PFSK-1 (cell line): ENCODE data around the gene PIK3C2B.

Experiments
- FOXP2 ChIP-seq: optimal IDR thresholded peaks from 2 replicates; pipeline ENCODE3; 2011; ENCODE audit warnings: borderline replicate concordance, control low read depth, inconsistent platforms; ENCODE audit not compliant: insufficient read depth; ENCODE audit errors: extremely low read length, extremely low read depth
- POLR2AphosphoS5 ChIP-seq: IDR thresholded peaks from 2 replicates; pipeline ENCODE4 v1.6.1; 2012; ENCODE audit warnings: low read depth, mild to moderate bottlenecking, control low read depth, low read length, moderate library complexity
- REST ChIP-seq, 2 experiments: IDR thresholded peaks; 2 replicates each; pipeline versions ENCODE4 v1.6.1 to v1.8.0; 2011 to 2012; ENCODE audit warnings: low read depth in 2 of 2, low read length in 2 of 2, control low read depth in 1 of 2, inconsistent platforms in 1 of 2, mild to moderate bottlenecking in 1 of 2, moderate library complexity in 1 of 2; ENCODE audit not compliant: insufficient read depth in 1 of 2
- SIN3A ChIP-seq: IDR thresholded peaks from 2 replicates; pipeline ENCODE4 v1.6.1; 2012; ENCODE audit warnings: mild to moderate bottlenecking, low read length, moderate library complexity, borderline replicate concordance; ENCODE audit not compliant: insufficient read depth
- TAF1 ChIP-seq: IDR thresholded peaks from 2 replicates; pipeline ENCODE4 v1.6.1; 2012; ENCODE audit warnings: low read length, control low read depth, borderline replicate concordance; ENCODE audit not compliant: insufficient read depth

Gene PIK3C2B

GRCh38 chr1:204520834-204521709, 26.5 kb upstream of the PIK3C2B start:
- TF ChIP-seq REST (IDR thresholded peaks at IDR 0.05; ENCODE audit: insufficient read depth in 1 of 2, low read depth in 2 of 2, low read length in 2 of 2) (no peak), TAF1 (no peak)

- TF ChIP-seq POLR2AphosphoS5, result peak; percentile 81
- peak; percentile 80; the same call in 1 of the 2 replicates for TF ChIP-seq SIN3A
- peak; percentile 90 for TF ChIP-seq TAF1
- TF ChIP-seq REST (IDR thresholded peaks at IDR 0.05; ENCODE audit: insufficient read depth in 1 of 2, low read depth in 2 of 2, low read length in 2 of 2), result no peak
- peak; percentile 67 for TF ChIP-seq FOXP2
These were observed 21.7 kb upstream of the PIK3C2B start, which contains the start of gene MDM4 for GRCh38 chr1:204516180-204516879. MDM4 (plus strand) TSS chr1:204516406; CDS start chr1:204525519, 9,113 bp downstream.

- TF ChIP-seq FOXP2 (no peak), REST (IDR thresholded peaks at IDR 0.05; ENCODE audit: insufficient read depth in 1 of 2, low read depth in 2 of 2, low read length in 2 of 2) (no peak), POLR2AphosphoS5 (no peak), SIN3A (no peak), TAF1 (no peak)
These were observed 20.2 kb upstream of the PIK3C2B start for GRCh38 chr1:204514828-204515227.

DNA sequence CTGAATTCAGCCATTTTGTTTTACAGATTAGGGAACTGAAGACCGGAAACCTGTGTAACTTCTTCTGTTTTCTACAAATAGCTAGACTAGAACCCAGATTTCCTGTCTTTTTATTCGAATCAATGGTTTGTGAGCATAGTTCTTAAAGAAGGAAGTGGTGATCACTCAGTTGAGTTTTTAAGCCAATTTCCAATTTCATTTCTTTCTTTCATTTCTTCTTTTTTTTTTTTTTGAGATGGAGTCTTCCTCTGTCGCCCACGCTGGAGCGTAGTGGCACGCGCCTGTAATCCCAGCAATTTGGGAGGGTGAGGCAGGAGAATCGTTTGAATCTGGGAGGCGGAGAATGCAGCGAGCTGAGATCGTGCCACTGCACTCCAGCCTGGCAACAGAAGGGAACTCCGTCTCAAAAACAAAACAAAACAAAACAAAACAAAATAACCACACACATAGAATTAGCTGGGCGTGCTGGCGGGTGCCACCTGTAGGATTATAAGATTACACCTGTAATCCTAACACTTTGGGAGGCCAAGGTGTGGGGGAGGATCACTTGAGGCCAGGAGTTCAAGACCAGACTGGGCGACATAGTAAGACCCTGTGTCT, 18.6 kb upstream of the PIK3C2B start:
- no peak for TF ChIP-seq FOXP2

DNA sequence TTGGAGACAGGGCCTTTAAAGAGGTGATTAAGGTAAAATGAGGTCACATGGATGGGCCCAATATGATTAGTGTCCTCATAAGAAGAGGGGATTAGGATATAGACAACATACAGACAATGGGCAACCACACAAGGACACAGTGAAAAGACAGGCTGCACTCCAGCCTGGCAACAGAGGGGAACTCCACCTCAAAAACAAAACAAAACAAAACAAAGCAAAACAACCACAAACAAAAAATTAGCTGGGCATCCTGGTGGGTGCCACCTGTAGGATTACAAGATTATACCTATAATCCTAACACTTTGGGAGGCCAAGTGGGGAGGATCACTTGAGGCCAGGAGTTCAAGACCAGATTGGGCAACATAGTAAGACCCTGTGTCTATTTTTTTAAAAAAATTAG, 16.8 kb upstream of the PIK3C2B start:
- no peak for TF ChIP-seq REST (IDR thresholded peaks at IDR 0.05; ENCODE audit: insufficient read depth in 1 of 2, low read depth in 2 of 2, low read length in 2 of 2)
- no peak for TF ChIP-seq FOXP2
- TF ChIP-seq TAF1, result no peak
- no peak for TF ChIP-seq SIN3A
- no peak for TF ChIP-seq POLR2AphosphoS5
